ENCODE data around the gene SNPH.

Gene SNPH

DNA sequence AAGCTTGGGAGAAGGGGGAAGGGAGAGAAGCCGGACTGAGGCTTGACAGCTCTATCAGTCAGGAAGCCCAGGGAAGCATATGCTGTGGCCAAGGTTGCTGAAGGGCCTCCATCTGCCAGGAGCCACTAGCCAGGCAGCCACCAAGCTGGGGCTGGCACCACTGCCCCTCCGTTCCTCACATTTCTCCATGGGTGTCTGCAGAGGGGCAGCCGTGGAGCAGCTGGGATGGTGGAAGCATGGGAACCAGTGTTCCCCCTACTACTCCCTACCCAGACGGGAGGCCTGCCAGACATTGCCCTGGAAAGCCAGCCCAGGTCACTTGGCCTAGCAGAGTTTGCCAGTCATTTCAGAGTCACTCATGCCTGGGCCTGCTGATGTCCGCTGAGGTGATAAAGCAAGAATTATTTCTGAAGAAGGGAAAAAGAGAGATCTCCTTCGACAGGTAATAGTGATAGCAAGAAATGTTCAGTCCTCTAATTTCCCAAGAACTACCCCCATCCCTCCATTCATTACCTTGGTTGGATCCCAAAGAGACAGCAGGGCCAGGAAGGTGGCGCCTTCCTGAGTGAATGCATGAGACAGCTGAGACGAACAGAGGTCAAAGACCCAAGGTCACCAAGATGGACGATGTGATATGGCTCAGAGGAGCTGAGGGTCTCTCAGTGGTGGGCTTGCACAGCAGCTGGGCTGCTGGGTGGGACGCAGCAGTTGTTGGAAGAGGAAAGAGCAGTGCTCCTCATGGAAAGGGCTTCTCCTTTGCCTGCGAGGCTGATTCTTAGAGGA lies 21.9 kb downstream of the SNPH start:
- TF ChIP-seq, protein P1, sequence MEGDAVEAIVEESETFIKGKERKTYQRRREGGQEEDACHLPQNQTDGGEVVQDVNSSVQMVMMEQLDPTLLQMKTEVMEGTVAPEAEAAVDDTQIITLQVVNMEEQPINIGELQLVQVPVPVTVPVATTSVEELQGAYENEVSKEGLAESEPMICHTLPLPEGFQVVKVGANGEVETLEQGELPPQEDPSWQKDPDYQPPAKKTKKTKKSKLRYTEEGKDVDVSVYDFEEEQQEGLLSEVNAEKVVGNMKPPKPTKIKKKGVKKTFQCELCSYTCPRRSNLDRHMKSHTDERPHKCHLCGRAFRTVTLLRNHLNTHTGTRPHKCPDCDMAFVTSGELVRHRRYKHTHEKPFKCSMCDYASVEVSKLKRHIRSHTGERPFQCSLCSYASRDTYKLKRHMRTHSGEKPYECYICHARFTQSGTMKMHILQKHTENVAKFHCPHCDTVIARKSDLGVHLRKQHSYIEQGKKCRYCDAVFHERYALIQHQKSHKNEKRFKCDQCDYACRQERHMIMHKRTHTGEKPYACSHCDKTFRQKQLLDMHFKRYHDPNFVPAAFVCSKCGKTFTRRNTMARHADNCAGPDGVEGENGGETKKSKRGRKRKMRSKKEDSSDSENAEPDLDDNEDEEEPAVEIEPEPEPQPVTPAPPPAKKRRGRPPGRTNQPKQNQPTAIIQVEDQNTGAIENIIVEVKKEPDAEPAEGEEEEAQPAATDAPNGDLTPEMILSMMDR (IDR thresholded peaks at IDR 0.05; ENCODE audit: low read depth, low read length): no peak
- TF ChIP-seq, protein P2, sequence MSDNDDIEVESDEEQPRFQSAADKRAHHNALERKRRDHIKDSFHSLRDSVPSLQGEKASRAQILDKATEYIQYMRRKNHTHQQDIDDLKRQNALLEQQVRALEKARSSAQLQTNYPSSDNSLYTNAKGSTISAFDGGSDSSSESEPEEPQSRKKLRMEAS (IDR thresholded peaks at IDR 0.05; ENCODE audit: low read depth, low read length): no peak
- H3K4me3 ChIP-seq (ENCODE audit: low read depth, low read length): no peak overlapping the region
- no peak for DNase-seq (ENCODE audit: low read depth)

DNA sequence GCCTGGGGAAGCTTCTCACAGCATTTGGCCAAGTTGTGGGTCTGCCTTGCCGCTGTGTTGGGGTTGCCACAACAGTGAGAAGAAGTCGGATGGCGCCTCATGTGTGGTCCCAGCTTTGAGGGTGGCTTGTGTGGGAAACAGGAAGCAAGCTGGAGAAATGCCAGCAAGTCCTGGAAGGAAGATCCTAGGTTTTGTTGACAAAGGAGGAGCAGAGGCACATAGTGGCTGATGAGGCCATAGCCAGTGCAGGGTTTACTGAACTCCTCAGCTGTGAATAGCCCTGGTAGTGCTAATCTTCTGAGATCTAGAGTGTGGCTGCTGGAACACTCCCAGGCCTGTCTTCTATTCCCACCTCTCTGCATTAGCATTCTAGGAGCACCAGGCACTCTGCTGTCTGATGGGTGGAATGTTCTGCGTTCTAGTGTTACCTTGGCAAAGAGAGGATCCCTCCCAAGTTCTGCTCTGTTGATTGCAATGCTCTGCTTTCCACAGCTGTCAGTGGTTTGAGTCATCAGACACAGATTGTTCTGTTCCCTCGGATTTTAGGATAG lies 25.2 kb downstream of the SNPH start:
- H3K4me3 ChIP-seq (ENCODE audit: low read depth, low read length): no peak overlapping the region
- no peak for DNase-seq (ENCODE audit: low read depth)
- TF ChIP-seq, protein P1 (IDR thresholded peaks at IDR 0.05; ENCODE audit: low read depth, low read length): no peak
- TF ChIP-seq MYC (IDR thresholded peaks at IDR 0.05; ENCODE audit: low read depth, low read length) (no peak), POLR2A (IDR thresholded peaks at IDR 0.05; ENCODE audit: extremely low read depth, insufficient read length) (no peak)
- TF ChIP-seq, protein P2 (IDR thresholded peaks at IDR 0.05; ENCODE audit: low read depth, low read length): no peak

DNA sequence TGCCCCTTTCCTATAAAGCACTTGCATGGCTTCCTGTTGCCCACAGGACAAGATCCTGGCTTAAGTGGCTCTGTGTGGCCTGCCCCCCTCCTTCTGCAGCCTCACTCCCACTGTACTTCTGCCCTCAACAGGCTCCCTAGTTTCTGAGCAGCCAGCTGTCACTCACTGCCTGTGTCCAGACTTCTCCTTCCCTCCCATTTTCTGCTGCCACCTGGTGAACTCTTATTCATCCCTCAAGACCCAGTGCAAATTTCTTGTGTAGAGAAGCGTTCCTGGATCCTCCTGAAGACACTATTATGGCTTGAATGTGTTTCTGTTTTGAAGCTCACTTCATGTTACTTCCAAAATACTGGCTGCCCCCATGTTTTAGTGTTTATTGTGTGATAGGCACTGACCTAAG lies 26.5 kb downstream of the SNPH start:
- no peak for DNase-seq (ENCODE audit: low read depth)
- no peak for TF ChIP-seq POLR2A (IDR thresholded peaks at IDR 0.05; ENCODE audit: extremely low read depth, insufficient read length)
- TF ChIP-seq, protein P2 (IDR thresholded peaks at IDR 0.05; ENCODE audit: low read depth, low read length): no peak
- H3K4me3 ChIP-seq (ENCODE audit: low read depth, low read length): no peak overlapping the region

DNA sequence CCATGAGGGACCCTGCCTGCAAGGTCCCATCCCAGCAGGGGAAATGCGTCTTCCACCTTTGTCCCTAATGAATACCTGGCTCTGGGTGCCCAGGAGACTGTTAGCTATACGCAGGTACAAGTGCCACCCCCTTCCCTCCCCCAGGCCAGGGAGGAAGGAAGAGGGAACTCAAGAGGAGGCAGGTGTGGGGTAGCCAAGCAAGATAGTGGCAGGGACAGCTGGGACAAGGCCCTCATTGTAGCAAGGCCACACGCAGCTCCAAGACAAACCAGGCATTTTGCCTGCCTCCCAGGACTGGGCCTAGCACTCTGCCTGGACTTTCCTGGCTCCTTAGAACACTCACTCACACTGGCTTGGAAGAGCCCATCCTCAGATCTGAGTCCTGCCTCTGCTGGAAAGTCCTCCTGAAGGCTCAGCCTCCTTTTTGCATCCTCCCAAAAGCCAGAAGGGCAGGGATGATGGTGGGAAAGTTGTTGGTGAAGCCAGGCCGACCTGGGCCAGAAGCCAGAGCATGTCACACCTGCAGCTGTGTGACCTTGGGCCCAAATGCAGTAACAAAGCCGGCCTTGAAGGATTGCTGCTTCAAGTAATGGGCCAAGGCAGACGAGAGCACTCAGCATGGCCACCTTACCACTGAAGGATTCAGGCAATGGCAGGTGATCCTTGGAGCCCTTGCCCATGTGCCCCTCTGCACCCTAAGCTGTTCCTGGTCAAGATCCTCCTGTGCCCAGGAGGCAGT lies 27.7 kb downstream of the SNPH start:
- H3K4me3 ChIP-seq (ENCODE audit: low read depth, low read length): no peak overlapping the region
- DNase-seq (ENCODE audit: low read depth): no peak
- no peak for TF ChIP-seq POLR2A (IDR thresholded peaks at IDR 0.05; ENCODE audit: extremely low read depth, insufficient read length)
- TF ChIP-seq, protein P2 (IDR thresholded peaks at IDR 0.05; ENCODE audit: low read depth, low read length): no peak
- TF ChIP-seq MYC (IDR thresholded peaks at IDR 0.05; ENCODE audit: low read depth, low read length): no peak
- TF ChIP-seq, protein P1 (IDR thresholded peaks at IDR 0.05; ENCODE audit: low read depth, low read length): no peak

DNA sequence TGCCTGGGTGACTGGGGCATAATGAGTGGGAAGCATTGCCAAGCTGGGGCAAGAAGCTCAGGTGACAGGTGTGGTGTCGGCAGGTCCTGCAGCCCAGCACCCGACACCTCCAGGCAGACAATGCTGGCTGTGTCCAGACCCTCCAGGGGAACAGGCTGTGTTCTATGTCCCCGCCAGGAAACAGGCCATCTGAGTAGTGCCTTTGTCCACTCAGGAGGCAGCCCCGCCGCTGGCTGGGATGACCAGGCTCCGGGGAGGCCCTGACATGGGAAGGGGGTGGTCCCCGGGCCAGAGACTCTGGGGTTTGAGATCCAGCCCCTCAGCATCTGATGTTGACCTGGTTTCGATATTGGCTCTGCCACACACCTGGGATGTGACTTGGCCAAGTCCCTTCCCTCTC lies 28.4 kb downstream of the SNPH start:
- no peak for DNase-seq (ENCODE audit: low read depth)
- TF ChIP-seq, protein P2 (IDR thresholded peaks at IDR 0.05; ENCODE audit: low read depth, low read length): no peak
- TF ChIP-seq POLR2A (IDR thresholded peaks at IDR 0.05; ENCODE audit: extremely low read depth, insufficient read length): no peak
- TF ChIP-seq, protein P1 (IDR thresholded peaks at IDR 0.05; ENCODE audit: low read depth, low read length): no peak
- TF ChIP-seq MYC (IDR thresholded peaks at IDR 0.05; ENCODE audit: low read depth, low read length): no peak
- H3K4me3 ChIP-seq (ENCODE audit: low read depth, low read length): no peak overlapping the region

Data from NB4 (cell line).